Testis (tissue), 3 donors: Measurements from ENCODE around the gene ANKRD52. TPM values are rescaled to one million over a fixed set of nuclear protein-coding genes. Genes with fewer than 3 reads are reported as not detected.

Experiments used
- DNase-seq: peaks from one replicate; pipeline ENCODE4 v3.0.0-alpha.2; 2019
- H3K27ac ChIP-seq, 2 donors: fragments of 200-600 bp; sonication (generic); one replicate each; pipeline ENCODE4 v1.5.1; 2019
- H3K27me3 ChIP-seq: fragments of 200-600 bp; sonication (generic); one replicate; pipeline ENCODE4 v1.5.1; 2019
- H3K36me3 ChIP-seq: fragments of 200-600 bp; sonication (generic); one replicate; pipeline ENCODE4 v1.5.1; 2017; ENCODE audit warnings: low read depth; ENCODE audit errors: missing control alignments
- H3K4me1 ChIP-seq: fragments of 200-600 bp; sonication (generic); one replicate; pipeline ENCODE4 v1.5.1; 2019
- H3K4me3 ChIP-seq, 2 donors: fragments of 200-600 bp; sonication (generic); one replicate each; pipeline ENCODE4 v1.5.1; 2017 to 2019
- H3K9me3 ChIP-seq: fragments of 200-600 bp; sonication (generic); one replicate; pipeline ENCODE4 v1.5.1; 2017
- CTCF ChIP-seq, 3 experiments: fragments of 450-650 bp in 2 of 3; fragments of 200-600 bp in 1 of 3; sonication (generic) in 1 of 3; IDR thresholded peaks; one replicate each; pipeline ENCODE4 v1.5.1; 2016 to 2019; ENCODE audit warnings: antibody characterized with exemption in 3 of 3, mild to moderate bottlenecking in 2 of 3, moderate library complexity in 1 of 3
- POLR2A ChIP-seq: fragments of 450-650 bp; IDR thresholded peaks from one replicate; pipeline ENCODE4 v1.6.1; 2017; ENCODE audit warnings: antibody characterized with exemption, mild to moderate bottlenecking, moderate library complexity
- WGBS, 2 donors: methylation state at CpG; one replicate each; pipeline ENCODE4 v1.1.5; 2018; 5-methylcytosine and 5-hydroxymethylcytosine counted together
- intact Hi-C: fragments of 100-400 bp; cut with DNase I; formaldehyde crosslinking; loops from one replicate; pipeline ENCODE4 v1.15.1; 2023; ENCODE audit warnings: low total_unique reads
- polyA plus RNA-seq: library from polyadenylated mRNA; stranded (reverse); fragments of 350-450 nt; fragmentation: Illumina TruSeq; extraction: RNeasy Lipid Tissue Mini Kit (QIAGEN cat#74804); gene quantifications from one replicate; pipeline ENCODE4 v1.2.3, GENCODE V29; 2014; ENCODE audit warnings: low read depth, low replicate concordance; ENCODE audit not compliant: insufficient read depth
- total RNA-seq, 2 donors: library from RNA; depleted of rRNA; stranded (reverse); fragments of >200 nt; gene quantifications; one replicate each; pipeline ENCODE4 v1.2.3, GENCODE V29; 2016

ANKRD52 gene
- total and polyA plus RNA-seq, 3 donors from 2014 or later: 20.1 to 32.3 (median 26.8) TPM

DNA sequence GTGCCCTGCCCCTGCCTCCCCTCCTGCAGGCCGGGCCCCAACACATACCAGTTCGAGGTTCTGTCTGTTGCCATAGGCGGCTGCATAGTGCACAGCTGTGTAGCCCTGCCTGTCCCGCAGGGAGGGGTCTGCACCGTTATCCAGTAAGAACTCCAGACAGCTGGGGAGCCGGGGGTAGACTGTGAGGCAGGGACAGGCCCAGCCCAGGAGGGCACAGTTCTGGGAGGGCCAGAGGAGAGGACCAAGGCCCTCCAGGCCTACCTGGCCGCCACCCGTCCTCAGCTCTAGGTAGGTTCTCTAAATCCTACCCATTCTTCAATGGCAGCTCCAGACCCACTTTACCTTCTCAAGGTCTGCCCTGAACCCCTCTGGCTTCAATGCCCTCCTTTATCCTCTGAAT is 9.5 kb downstream of the ANKRD52 start:
- no peak for TF ChIP-seq CTCF (IDR thresholded peaks at IDR 0.05)
- no peak for TF ChIP-seq POLR2A
- Histone ChIP-seq H3K4me3 (no peak overlapping the region), H3K4me1 (peaks cover 9% of the 10 kb centered on the region), H3K27me3 (no peaks in the 10 kb centered on the region), H3K9me3 (no peaks in the 10 kb centered on the region), H3K27ac (no peak overlapping the region), H3K36me3 (no peaks in the 10 kb centered on the region)
- intact Hi-C loops: no loop called here
- 96 to 98% methylated on average over 4 to 8 of the region's 8 CpGs for WGBS, 2 donors
- DNase-seq: no peak

DNA sequence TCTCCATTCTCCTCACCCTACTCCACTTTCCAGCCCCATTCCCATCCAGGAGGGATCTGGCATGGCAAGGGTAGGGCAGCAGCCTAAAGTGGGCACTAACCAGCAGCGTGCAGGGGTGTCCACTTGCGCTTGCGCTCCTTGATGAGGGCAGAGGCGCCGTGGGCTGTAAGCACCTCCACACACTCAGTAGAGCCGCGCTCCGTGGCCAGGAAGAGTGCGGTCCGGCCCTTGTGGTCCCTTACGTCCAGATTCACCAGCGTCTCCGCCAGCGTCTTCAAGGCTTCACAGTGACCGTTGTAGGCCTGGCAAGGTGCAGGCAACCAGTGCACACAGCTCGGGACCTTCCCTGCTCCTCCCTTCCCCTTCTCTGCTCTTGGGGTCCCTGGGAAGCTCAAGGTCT is 10.3 kb downstream of the ANKRD52 start:
- DNase-seq: no peak
- 94% methylated on average over 6 to 16 of the region's 16 CpGs for WGBS, 2 donors
- no peak overlapping the region for H3K4me3 ChIP-seq
- TF ChIP-seq CTCF (IDR thresholded peaks at IDR 0.05) (no peak), POLR2A (no peak)
- intact Hi-C loops: no loop called here
- peaks cover 15% of the 10 kb centered on the region for H3K4me1 ChIP-seq
- H3K9me3 ChIP-seq: no peaks in the 10 kb centered on the region
- H3K27me3 ChIP-seq: no peaks in the 10 kb centered on the region
- H3K27ac ChIP-seq: no peak overlapping the region
- no peaks in the 10 kb centered on the region for H3K36me3 ChIP-seq

GRCh38 chr12:56244494-56244893 is 13.7 kb downstream of the ANKRD52 start:
- Histone ChIP-seq H3K9me3 (no peaks in the 10 kb centered on the region), H3K36me3 (no peaks in the 10 kb centered on the region), H3K27me3 (no peaks in the 10 kb centered on the region), H3K4me3 (no peak overlapping the region), H3K27ac (no peak overlapping the region), H3K4me1 (peaks cover 15% of the 10 kb centered on the region)
- DNase-seq: no peak
- WGBS, 2 donors: 90 to 96% methylated on average over 11 to 14 of the region's 14 CpGs
- TF ChIP-seq POLR2A (no peak), CTCF (IDR thresholded peaks at IDR 0.05) (no peak)
- intact Hi-C loops: no loop called here

DNA sequence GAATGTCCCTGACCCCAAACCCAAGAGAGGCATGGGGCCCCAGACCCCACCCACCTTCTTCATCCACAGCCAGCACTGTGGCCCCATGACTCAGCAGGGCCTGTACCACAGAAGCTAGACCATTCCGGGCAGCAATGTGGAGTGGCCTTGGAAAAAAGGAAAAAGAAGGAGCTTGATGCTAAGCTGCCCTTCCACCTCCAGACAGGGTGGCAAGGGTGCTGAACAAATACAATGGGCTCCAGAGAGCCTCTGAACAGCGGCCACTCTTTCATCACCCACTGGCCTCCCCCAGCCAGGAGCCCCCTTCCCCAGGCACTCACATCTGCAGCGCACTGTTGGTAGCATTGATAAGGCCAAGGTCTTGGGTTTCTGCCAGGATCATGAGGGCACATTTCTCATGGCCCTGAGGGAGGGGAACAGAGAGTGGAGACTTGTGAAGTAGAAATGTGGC is 14.4 kb downstream of the ANKRD52 start:
- Histone ChIP-seq H3K27me3 (no peaks in the 10 kb centered on the region), H3K27ac (peak overlapping the region in 1 of 2 donors; percentile 16), H3K36me3 (no peaks in the 10 kb centered on the region), H3K4me1 (peaks cover 15% of the 10 kb centered on the region), H3K4me3 (no peak overlapping the region), H3K9me3 (no peaks in the 10 kb centered on the region)
- TF ChIP-seq CTCF (IDR thresholded peaks at IDR 0.05) (no peak), POLR2A (no peak)
- intact Hi-C loops: no loop called here
- 25 to 48% methylated on average over 3 of the region's 3 CpGs for WGBS, 2 donors
- DNase-seq: peak; percentile 50

- 69 to 84% methylated on average over 13 of the region's 13 CpGs for WGBS, 2 donors
- no peaks in the 10 kb centered on the region for H3K27me3 ChIP-seq
- H3K9me3 ChIP-seq: no peaks in the 10 kb centered on the region
- TF ChIP-seq CTCF (IDR thresholded peaks at IDR 0.05): no peak
- no peaks in the 10 kb centered on the region for H3K36me3 ChIP-seq
- no peak overlapping the region for H3K4me3 ChIP-seq
- intact Hi-C loops: no loop called here
- H3K27ac ChIP-seq: no peak overlapping the region
- peaks cover 15% of the 10 kb centered on the region for H3K4me1 ChIP-seq
- DNase-seq: no peak
These were observed 15.2 kb downstream of the ANKRD52 start for GRCh38 chr12:56242986-56243385.
